ENCODE measurements around the gene FBLN5.

Gene FBLN5

GRCh38 chr14:91945751-91946621, 1.5 kb downstream of the FBLN5 start:
- DNase-seq, result no peak

GRCh38 chr14:91942946-91943345, 4.5 kb downstream of the FBLN5 start:
- DNase-seq, result no peak

- no peak for DNase-seq
These were observed 5.4 kb downstream of the FBLN5 start for GRCh38 chr14:91942128-91942527.

DNA sequence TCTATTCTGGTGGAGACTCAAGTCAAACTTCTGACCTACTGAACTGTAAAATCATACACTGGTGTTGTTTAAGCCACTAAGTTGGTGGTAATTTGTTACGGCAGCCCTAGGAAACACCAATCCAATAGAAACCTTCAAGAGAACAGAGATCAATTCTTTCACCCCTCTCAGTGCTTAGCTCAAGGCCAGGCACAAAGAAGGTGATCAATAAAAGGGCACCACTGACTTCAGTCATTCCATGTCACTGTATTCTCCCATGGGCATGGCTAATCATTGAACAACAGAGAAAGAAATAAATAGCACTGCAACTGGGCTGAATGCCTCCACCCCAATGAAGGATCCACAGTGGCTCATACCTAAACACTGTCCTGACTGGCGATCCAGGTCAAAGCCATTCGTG, 7.3 kb downstream of the FBLN5 start:
- DNase-seq, result no peak

- no peak for DNase-seq
These were observed 11.9 kb downstream of the FBLN5 start for GRCh38 chr14:91935586-91935985.

DNA sequence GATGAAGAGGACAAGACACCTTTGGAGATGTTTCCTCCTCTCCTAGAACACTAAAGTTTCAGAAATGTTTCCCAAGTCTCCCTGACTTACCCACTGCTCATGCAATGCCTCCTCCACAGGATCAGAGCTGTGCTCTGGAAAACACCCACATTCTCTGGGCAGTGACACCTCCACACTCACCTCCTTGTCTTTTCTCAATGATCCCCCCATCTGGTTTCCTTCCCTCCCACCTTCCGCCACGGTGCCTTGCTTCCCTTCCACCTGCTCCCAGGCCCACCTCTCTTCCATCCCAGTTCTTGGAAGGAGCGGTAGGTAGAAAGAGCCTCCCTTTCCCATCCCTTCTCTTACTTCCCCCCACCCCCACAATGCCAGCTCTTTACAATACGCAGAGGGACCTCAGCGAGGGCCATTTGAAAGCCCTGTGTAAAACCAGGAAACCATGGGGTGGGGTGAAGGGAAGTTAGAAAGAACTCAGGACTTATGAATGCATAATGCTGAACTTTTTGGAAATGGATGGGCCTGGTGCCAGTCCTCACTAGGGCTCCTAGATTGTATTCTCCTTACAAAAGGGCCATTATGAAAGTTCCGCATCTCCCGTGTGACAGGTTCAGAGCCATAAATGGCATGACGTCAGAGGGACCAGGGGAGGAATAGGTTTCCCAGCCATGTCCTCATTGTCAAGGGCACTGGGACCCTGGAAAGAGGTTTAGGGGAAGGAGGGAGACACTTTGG, 12.8 kb downstream of the FBLN5 start:
- DNase-seq, result no peak

DNA sequence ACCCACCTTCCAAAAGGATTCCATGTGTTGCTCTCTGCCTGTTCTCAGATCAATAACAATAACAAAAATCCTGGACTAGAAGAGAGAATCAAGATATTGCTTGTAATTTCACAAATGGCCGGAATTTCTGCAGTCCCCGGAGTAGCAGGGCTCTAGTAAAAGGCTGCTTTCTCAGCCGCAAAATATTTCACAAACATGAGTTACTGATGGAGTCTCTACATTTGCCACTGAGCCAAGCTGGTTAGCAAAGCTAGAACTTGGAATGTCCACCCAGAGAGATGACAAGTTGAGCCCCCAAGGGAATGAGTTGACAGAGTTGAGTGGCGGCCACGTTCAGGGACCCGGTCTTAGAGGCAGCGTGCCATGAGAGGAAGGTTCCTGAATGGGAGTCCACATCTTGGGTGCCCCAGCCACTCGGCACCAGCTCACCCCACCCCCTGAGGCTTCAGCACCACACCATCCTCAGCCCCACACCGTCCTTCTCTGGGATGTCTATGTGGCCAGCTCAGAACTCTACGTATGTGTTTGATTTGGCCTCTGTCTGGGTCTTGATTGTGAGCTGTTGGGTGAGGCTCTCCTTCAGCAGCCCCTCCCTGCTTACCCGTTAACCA, 15.9 kb downstream of the FBLN5 start:
- no peak for DNase-seq

DNA sequence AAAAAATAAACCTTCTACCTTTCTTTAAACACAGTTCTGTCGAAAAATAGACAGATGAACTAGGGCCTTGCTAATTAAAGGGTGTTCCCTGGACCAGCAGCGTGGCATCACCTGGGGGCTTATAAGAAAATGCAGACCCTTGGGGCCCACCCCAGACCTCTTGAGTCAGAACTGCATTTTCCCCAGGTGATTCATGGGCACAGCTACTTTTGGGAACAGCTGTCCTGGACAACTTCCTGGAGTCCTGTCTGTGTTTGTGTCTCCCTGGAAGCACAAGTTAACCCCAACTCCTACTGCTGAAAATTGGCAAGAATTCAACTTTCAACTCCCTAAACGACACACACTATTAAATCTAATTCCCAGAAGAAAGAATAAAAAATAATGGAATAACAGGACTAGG, 17.8 kb downstream of the FBLN5 start:
- no peak for DNase-seq

- DNase-seq, result no peak
These were observed 19.7 kb downstream of the FBLN5 start for GRCh38 chr14:91927800-91928199.

- no peak for DNase-seq
These were observed 20.3 kb downstream of the FBLN5 start for GRCh38 chr14:91927191-91927590.

DNA sequence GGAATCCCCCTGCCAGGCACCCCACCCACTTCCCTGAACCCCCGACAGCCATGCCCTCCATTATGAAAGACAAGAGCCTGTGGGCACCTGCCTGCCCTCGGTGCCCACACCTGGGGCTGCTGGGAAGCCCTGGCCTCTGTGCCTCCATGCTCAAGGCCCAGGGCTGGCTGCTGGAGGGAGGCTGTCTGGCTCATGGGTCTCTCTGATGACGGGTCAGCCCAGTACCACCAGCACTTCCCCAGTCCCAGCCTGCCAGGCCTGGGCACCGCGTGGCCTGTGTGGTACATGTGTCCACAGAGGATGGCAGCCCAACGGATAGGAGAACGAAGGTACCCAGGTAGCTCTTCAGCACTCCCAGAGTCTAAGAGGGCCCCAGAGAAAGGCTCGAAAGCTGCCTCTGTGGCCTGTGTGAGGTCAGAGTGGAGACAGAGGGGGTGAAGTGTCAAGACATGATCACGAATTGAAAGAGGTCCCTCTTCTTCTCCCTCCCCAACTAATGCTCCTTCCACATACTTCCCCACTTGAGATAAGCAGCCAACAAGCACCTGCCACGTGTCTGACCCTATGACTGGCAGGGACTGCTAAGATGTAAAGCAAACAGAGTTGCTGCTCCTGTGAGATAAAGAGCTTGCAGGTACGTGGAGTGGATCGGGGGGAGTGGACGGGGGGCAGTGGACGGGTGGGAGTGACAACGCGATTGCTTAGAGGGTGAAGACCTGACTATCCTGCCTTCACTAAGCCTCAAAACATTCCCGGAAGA, 21.2 kb downstream of the FBLN5 start:
- no peak for DNase-seq

GRCh38 chr14:91925727-91926121, 21.8 kb downstream of the FBLN5 start:
- DNase-seq, result no peak

- no peak for DNase-seq
These were observed 22.3 kb downstream of the FBLN5 start for GRCh38 chr14:91925001-91925726.

DNA sequence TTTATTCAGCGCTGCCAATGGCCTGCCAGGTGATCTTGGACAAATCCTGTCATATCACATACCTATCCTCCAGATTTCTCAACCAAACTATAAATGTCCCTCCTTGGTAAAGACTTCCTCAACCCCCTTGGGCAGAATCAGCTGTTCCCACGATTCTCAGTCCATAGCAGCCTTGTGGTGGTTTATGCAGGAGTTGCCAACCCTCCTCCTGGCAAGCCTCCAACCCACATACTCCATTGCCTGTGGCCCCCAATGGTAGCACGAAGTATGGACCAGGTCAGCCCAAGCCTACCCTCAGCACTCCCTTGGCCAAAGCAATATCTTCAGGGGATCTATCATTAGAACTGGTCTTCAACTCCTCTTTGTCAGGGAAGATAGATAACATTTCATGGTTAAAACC, 27.0 kb downstream of the FBLN5 start:
- DNase-seq, result no peak

DNA sequence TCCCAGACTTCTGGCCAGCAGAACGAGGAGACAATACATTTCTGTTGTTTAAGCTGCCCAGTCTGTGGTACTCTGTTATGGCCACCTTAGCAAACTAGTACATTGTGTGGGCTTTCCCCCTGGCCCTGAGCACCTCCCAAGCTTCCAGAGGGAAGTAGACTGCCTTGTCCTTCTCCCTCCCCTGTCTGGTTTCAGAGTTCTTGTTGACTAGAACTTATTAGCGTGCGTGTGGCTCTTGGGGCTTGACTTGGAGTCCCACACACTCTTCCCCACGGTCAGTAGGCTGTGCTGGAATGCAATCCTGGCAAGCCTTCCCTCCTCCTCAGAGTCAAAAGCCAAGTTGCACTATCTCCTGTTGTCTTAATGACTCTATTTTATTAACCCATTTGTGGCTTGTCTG, 27.7 kb downstream of the FBLN5 start:
- no peak for DNase-seq

DNA sequence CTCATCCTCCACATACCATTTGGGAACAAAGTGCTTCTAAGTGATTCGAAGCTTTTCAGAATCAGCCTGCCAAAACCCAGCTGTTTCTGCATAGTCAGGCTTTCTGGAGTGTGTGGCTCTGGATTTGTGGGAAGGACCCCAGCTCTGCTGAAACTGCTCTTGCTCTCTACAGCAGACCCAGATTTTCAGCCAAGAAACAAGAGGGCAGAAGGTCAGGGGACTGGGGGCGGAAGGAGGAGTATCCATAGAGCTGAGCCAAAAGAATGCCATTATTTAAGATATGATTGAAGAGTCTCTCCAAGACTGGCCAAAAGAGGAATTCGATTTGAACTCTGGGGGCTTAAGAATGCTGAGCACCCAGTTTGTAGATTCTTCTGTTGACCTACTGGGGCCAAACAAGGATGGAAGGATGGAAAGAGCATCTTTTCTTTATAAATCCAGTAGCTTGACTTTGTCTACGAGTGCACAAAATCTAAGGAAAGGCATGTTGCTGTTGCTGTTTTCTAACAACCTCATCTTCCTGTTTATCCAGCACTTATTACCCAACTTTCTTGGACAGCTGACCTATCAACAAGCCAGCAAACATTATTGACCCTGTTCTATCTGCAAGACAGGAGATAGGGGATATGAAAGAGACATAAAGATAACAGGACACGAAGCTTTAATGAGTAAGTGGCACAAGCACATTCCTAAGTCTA, 29.2 kb downstream of the FBLN5 start:
- no peak for DNase-seq

GRCh38 chr14:91912035-91912434, 35.5 kb downstream of the FBLN5 start:
- no peak for DNase-seq

- DNase-seq, result peak; percentile 81
These were observed 35.9 kb downstream of the FBLN5 start for GRCh38 chr14:91911474-91912032.

GRCh38 chr14:91910196-91910595, 37.3 kb downstream of the FBLN5 start:
- no peak for DNase-seq

GRCh38 chr14:91906374-91906773, 41.1 kb downstream of the FBLN5 start:
- DNase-seq, result no peak

DNA sequence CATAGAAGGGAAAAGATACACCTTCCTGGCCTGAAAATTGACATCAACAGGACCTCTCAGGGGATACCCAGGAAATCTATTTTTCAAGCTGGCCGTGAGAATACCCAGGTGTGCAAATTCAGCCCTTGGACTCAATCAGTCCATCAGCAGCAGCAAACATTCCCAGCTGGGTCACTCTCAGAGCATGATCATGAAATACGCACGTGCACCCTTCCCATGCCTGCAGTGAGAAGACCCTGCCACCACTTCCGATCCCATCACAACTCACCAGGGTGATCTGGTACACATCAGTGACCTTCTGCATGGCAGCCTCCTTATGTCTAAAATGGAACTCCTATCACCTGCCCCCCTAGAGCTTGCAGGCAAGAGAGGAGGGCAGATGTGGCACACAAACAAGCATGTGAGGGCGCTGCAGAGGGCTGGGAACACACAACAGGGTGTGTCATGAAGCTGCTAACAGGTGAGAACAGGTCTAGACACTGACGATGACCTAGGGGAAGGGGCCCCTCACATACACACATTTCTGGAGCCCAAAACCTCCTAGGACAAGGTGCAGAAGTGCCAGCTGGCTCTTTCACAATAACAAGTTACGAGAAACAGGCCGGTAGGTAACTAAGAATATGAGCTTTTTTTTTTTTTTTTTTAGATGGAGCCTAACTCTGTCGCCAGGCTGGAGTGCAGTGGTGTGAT, 42.4 kb downstream of the FBLN5 start:
- DNase-seq, result no peak
